WTC11 (cell line): ENCODE measurements around the gene POU3F3. TPM values are rescaled to one million over a fixed set of nuclear protein-coding genes. Genes with fewer than 3 reads are reported as not detected.

Source experiments
- ATAC-seq: fragments of 200-7000 bp; cut with Tn5 transposase; 2 replicates; pipeline ENCODE4 v1.10.0; 2021; ENCODE audit warnings: mild to moderate bottlenecking, moderate library complexity
- CTCF ChIA-PET: fragments of 300-600 bp; sonication (Branson Sonifier 250); formaldehyde crosslinking; loops from one replicate; lab custom pipeline; 2021; ENCODE audit warnings: antibody characterized with exemption; lab: Charles Lee
- POLR2A ChIA-PET: fragments of 350-600 bp; sonication (Branson Sonifier 250); formaldehyde crosslinking; loops from one replicate; lab custom pipeline; 2021; ENCODE audit warnings: antibody characterized with exemption; lab: Charles Lee
- DNase-seq: peaks from one replicate; pipeline ENCODE4 v3.0.0; 2021; ENCODE audit warnings: low spot score
- H3K27ac Mint-ChIP-seq: 2 replicates; pipeline ENCODE4 v1.8.0; 2021; ENCODE audit warnings: mixed read lengths
- H3K27me3 Mint-ChIP-seq: 2 replicates; pipeline ENCODE4 v1.8.0; 2021; ENCODE audit warnings: low read depth, mild to moderate bottlenecking, moderate library complexity, mixed read lengths
- H3K36me3 Mint-ChIP-seq: 2 replicates; pipeline ENCODE4 v1.8.0; 2021; ENCODE audit warnings: mixed read lengths
- H3K4me1 Mint-ChIP-seq: 2 replicates; pipeline ENCODE4 v1.8.0; 2022; ENCODE audit warnings: mixed read lengths
- H3K4me3 Mint-ChIP-seq: 2 replicates; pipeline ENCODE4 v1.8.0; 2021; ENCODE audit warnings: mild to moderate bottlenecking, moderate library complexity, mixed read lengths
- H3K9me3 Mint-ChIP-seq: 2 replicates; pipeline ENCODE4 v1.8.0; 2021; ENCODE audit warnings: mixed read lengths
- E2F4 ChIP-seq: sonication (generic); formaldehyde crosslinking; IDR thresholded peaks from 2 replicates; pipeline ENCODE4 v1.8.1; 2022; ENCODE audit warnings: low read depth, mild to moderate bottlenecking, moderate library complexity, missing genetic modification reagents, borderline replicate concordance
- ELF4 ChIP-seq: sonication (generic); formaldehyde crosslinking; IDR thresholded peaks from 2 replicates; pipeline ENCODE4 v1.8.1; 2022; ENCODE audit warnings: low read depth, mild to moderate bottlenecking, moderate library complexity, missing genetic modification reagents
- FOXK1 ChIP-seq: sonication (generic); formaldehyde crosslinking; IDR thresholded peaks from 2 replicates; pipeline ENCODE4 v1.8.0; 2022; ENCODE audit warnings: mild to moderate bottlenecking, moderate library complexity, missing genetic modification reagents
- GTF2I ChIP-seq: fragments of 250-450 bp; sonication (Bioruptor Pico); conservative IDR thresholded peaks from 2 replicates; pipeline ENCODE4 v1.4.0; 2021; ENCODE audit warnings: mild to moderate bottlenecking
- HMGA2 ChIP-seq: fragments of 250-450 bp; sonication (Bioruptor Pico); IDR thresholded peaks from 2 replicates; pipeline ENCODE4 v1.4.0; 2021; ENCODE audit warnings: mild to moderate bottlenecking, moderate library complexity
- IRF1 ChIP-seq: sonication (generic); formaldehyde crosslinking; IDR thresholded peaks from 2 replicates; pipeline ENCODE4 v1.8.0; 2023; ENCODE audit warnings: missing genetic modification reagents
- IRF2 ChIP-seq: sonication (generic); formaldehyde crosslinking; IDR thresholded peaks from 2 replicates; pipeline ENCODE4 v1.8.0; 2022; ENCODE audit warnings: low read depth, missing genetic modification reagents, borderline replicate concordance
- KAT7 ChIP-seq: sonication (generic); formaldehyde crosslinking; IDR thresholded peaks from 2 replicates; pipeline ENCODE4 v1.8.1; 2023; ENCODE audit warnings: missing genetic modification reagents, mild to moderate bottlenecking, borderline replicate concordance
- SMAD3 ChIP-seq: sonication (generic); formaldehyde crosslinking; IDR thresholded peaks from 2 replicates; pipeline ENCODE4 v1.8.0; 2022; ENCODE audit warnings: missing genetic modification reagents, mild to moderate bottlenecking, borderline replicate concordance
- SMAD4 ChIP-seq: sonication (generic); formaldehyde crosslinking; IDR thresholded peaks from 2 replicates; pipeline ENCODE4 v1.8.0; 2022; ENCODE audit warnings: mild to moderate bottlenecking, missing genetic modification reagents
- ZNF532 ChIP-seq: fragments of 250-450 bp; sonication (Bioruptor Pico); IDR thresholded peaks from 2 replicates; pipeline ENCODE4 v1.9.0; 2021; ENCODE audit warnings: mild to moderate bottlenecking, borderline replicate concordance
- ZNF671 ChIP-seq: fragments of 250-450 bp; sonication (Bioruptor Pico); IDR thresholded peaks from 2 replicates; pipeline ENCODE4 v1.8.0; 2021; ENCODE audit warnings: mild to moderate bottlenecking
- total RNA-seq: library from RNA; stranded (reverse); gene quantifications from 3 replicates; pipeline ENCODE4 v1.2.3, GENCODE V29; 2021
- TF ChIP-seq, protein P1 (sequence below): sonication (generic); formaldehyde crosslinking; IDR thresholded peaks from 2 replicates; pipeline ENCODE4 v1.8.0; 2022; ENCODE audit warnings: missing genetic modification reagents
- TF ChIP-seq, protein P2 (sequence below): sonication (generic); formaldehyde crosslinking; IDR thresholded peaks from 2 replicates; pipeline ENCODE4 v1.8.1; 2023; ENCODE audit warnings: mild to moderate bottlenecking, missing genetic modification reagents

Gene POU3F3
- total RNA-seq, 1 experiment from 2014 or later = not detected

DNA sequence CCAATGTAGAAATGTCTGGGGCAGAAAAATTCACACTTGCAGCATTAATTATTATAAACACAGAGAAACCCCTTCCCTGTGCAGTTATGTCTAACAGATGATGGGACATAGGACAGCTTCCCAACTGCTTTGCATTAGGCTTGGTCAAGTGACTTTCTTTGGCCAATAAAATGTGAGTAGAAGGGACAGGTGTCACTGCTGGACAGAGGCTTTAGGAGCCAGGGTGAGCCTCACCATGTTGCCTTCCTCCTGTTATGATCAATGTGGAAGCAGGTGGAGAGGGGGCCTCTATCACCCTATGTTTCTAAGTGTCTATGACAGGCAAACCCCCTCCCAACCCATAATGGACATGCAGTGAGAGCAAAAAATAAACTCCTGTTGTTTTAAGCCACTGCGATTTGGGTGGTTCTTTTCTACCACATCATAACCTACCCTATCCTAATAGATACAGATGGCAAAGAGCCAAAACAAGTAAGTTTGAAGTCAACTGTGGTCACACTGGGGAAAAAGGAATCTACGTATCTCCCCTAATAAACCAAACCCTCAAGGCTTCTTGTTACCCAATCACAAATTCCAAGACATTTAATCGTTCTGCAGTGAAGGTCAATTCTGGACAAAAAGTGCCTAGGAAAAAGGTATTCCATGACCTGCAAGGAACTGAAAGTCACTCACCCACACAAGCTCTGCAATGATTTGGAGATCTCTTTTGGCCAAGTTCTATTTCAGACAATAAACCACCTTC, 28.6 kb upstream of the POU3F3 start:
- DNase-seq = no peak
- no peaks in the 10 kb centered on the region for H3K4me1 Mint-ChIP-seq
- no peak overlapping the region for H3K27ac Mint-ChIP-seq
- no peak overlapping the region for H3K4me3 Mint-ChIP-seq
- ChIA-PET POLR2A (no interaction called here), CTCF (no interaction called here)
- H3K36me3 Mint-ChIP-seq = peaks cover 14% of the 10 kb centered on the region
- H3K27me3 Mint-ChIP-seq = no peaks in the 10 kb centered on the region; the same call in 1 of the 2 replicates
- TF ChIP-seq FOXK1 (CRISPR knock-in tag) = no peak
- TF ChIP-seq, protein P1, sequence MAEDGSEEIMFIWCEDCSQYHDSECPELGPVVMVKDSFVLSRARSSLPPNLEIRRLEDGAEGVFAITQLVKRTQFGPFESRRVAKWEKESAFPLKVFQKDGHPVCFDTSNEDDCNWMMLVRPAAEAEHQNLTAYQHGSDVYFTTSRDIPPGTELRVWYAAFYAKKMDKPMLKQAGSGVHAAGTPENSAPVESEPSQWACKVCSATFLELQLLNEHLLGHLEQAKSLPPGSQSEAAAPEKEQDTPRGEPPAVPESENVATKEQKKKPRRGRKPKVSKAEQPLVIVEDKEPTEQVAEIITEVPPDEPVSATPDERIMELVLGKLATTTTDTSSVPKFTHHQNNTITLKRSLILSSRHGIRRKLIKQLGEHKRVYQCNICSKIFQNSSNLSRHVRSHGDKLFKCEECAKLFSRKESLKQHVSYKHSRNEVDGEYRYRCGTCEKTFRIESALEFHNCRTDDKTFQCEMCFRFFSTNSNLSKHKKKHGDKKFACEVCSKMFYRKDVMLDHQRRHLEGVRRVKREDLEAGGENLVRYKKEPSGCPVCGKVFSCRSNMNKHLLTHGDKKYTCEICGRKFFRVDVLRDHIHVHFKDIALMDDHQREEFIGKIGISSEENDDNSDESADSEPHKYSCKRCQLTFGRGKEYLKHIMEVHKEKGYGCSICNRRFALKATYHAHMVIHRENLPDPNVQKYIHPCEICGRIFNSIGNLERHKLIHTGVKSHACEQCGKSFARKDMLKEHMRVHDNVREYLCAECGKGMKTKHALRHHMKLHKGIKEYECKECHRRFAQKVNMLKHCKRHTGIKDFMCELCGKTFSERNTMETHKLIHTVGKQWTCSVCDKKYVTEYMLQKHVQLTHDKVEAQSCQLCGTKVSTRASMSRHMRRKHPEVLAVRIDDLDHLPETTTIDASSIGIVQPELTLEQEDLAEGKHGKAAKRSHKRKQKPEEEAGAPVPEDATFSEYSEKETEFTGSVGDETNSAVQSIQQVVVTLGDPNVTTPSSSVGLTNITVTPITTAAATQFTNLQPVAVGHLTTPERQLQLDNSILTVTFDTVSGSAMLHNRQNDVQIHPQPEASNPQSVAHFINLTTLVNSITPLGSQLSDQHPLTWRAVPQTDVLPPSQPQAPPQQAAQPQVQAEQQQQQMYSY (CRISPR knock-in tag) = no peak
- no peak for TF ChIP-seq E2F4 (CRISPR knock-in tag)
- TF ChIP-seq IRF2 = no peak
- no peak for TF ChIP-seq SMAD4 (CRISPR knock-in tag)
- no peak for TF ChIP-seq SMAD3 (CRISPR knock-in tag)
- TF ChIP-seq, protein P2, sequence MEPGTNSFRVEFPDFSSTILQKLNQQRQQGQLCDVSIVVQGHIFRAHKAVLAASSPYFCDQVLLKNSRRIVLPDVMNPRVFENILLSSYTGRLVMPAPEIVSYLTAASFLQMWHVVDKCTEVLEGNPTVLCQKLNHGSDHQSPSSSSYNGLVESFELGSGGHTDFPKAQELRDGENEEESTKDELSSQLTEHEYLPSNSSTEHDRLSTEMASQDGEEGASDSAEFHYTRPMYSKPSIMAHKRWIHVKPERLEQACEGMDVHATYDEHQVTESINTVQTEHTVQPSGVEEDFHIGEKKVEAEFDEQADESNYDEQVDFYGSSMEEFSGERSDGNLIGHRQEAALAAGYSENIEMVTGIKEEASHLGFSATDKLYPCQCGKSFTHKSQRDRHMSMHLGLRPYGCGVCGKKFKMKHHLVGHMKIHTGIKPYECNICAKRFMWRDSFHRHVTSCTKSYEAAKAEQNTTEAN (CRISPR knock-in tag) = no peak
- TF ChIP-seq IRF1 (CRISPR knock-in tag) = no peak
- no peak for TF ChIP-seq ZNF532 (CRISPR knock-in tag)
- no peak for TF ChIP-seq KAT7
- TF ChIP-seq ELF4 (CRISPR knock-in tag) = no peak
- TF ChIP-seq ZNF671 = no peak
- peaks cover 15% of the 10 kb centered on the region for H3K9me3 Mint-ChIP-seq
- ATAC-seq = no peak

- Mint-ChIP-seq H3K9me3 (peaks cover 15% of the 10 kb centered on the region), H3K27ac (no peak overlapping the region), H3K36me3 (peaks cover 14% of the 10 kb centered on the region), H3K27me3 (no peaks in the 10 kb centered on the region; the same call in 1 of the 2 replicates), H3K4me3 (no peak overlapping the region), H3K4me1 (no peaks in the 10 kb centered on the region)
- DNase-seq (no peak), ATAC-seq (no peak)
- CTCF ChIA-PET = no interaction called here
- POLR2A ChIA-PET = no interaction called here
- TF ChIP-seq ZNF532 (CRISPR knock-in tag) = no peak
- TF ChIP-seq GTF2I (CRISPR knock-in tag) = no peak
- TF ChIP-seq HMGA2 = no peak
- TF ChIP-seq, protein P1 (CRISPR knock-in tag) = no peak
These were observed 27.9 kb upstream of the POU3F3 start for GRCh38 chr2:104826016-104826415.
